Hepatocyte (in vitro differentiated cells): ENCODE measurements around the gene SUMO3. TPM values are rescaled to one million over a fixed set of nuclear protein-coding genes. Genes with fewer than 3 reads are reported as not detected.

Source experiments
- DNase-seq: peaks from one replicate; pipeline ENCODE4 v3.0.0-alpha.2; 2016; ENCODE audit warnings: low spot score
- H2AFZ ChIP-seq: fragments of 200-600 bp; sonication (generic); 2 replicates; pipeline ENCODE4 v1.6.0; 2016; ENCODE audit warnings: antibody characterized with exemption, mild to moderate bottlenecking
- H3K27ac ChIP-seq: fragments of 200-600 bp; sonication (generic); 2 replicates; pipeline ENCODE4 v1.5.1; 2016; ENCODE audit warnings: mild to moderate bottlenecking
- H3K27me3 ChIP-seq: fragments of 200-600 bp; sonication (generic); 2 replicates; pipeline ENCODE4 v1.6.1; 2016
- H3K36me3 ChIP-seq: fragments of 200-600 bp; sonication (generic); replicated peaks from 2 replicates; pipeline ENCODE4 v1.5.1; 2016; ENCODE audit warnings: low read depth; ENCODE audit not compliant: insufficient read depth
- H3K4me1 ChIP-seq: fragments of 200-600 bp; sonication (generic); 2 replicates; pipeline ENCODE4 v1.5.1; 2016; ENCODE audit warnings: mild to moderate bottlenecking, moderate library complexity; ENCODE audit not compliant: insufficient read depth
- H3K4me2 ChIP-seq: fragments of 200-600 bp; sonication (generic); 2 replicates; pipeline ENCODE4 v1.6.0; 2016
- H3K4me3 ChIP-seq: fragments of 200-600 bp; sonication (generic); 2 replicates; pipeline ENCODE4 v1.5.1; 2016; ENCODE audit warnings: mild to moderate bottlenecking
- H3K79me2 ChIP-seq: fragments of 200-600 bp; sonication (generic); 2 replicates; pipeline ENCODE4 v1.6.0; 2017; ENCODE audit warnings: mild to moderate bottlenecking
- H3K9me2 ChIP-seq: fragments of 200-600 bp; sonication (generic); replicated peaks from 2 replicates; pipeline ENCODE4 v1.6.0; 2017; ENCODE audit warnings: mild to moderate bottlenecking; ENCODE audit not compliant: insufficient read depth
- H3K9me3 ChIP-seq: fragments of 200-600 bp; sonication (generic); 2 replicates; pipeline ENCODE4 v1.5.1; 2016; ENCODE audit warnings: low read depth, mild to moderate bottlenecking
- H4K20me1 ChIP-seq: fragments of 200-600 bp; sonication (generic); 2 replicates; pipeline ENCODE4 v1.6.0; 2016; ENCODE audit warnings: mild to moderate bottlenecking; ENCODE audit not compliant: insufficient read depth, poor library complexity, severe bottlenecking
- EZH2 ChIP-seq: fragments of 200-600 bp; sonication (generic); IDR thresholded peaks from 2 replicates; pipeline ENCODE4 v1.6.1; 2016; ENCODE audit warnings: antibody characterized with exemption, mild to moderate bottlenecking, borderline replicate concordance
- EZH2phosphoT487 ChIP-seq: fragments of 200-600 bp; sonication (generic); IDR thresholded peaks from one replicate; pipeline ENCODE4 v1.6.1; 2018; ENCODE audit warnings: antibody characterized with exemption, mild to moderate bottlenecking, low read depth, moderate library complexity; ENCODE audit not compliant: unreplicated experiment, severe bottlenecking
- WGBS: methylation state at CpG from one replicate; pipeline ENCODE4 v1.1.6; 2016; ENCODE audit warnings: low lambda C conversion rate; ENCODE audit errors: missing lambda C conversion rate; 5-methylcytosine and 5-hydroxymethylcytosine counted together
- polyA plus RNA-seq: library from polyadenylated mRNA; unstranded; fragments of >200 nt; fragmentation: Nextera tagmentation; extraction: Ambion mirVana; gene quantifications from 2 replicates; pipeline ENCODE4 v1.2.1, GENCODE V29; 2016
- total RNA-seq: library from RNA; depleted of rRNA; stranded (reverse); fragments of >200 nt; gene quantifications from 2 replicates; pipeline ENCODE4 v1.2.3, GENCODE V29; 2014
- TF ChIP-seq, protein P1 (sequence below): fragments of 200-600 bp; sonication (generic); IDR thresholded peaks from 2 replicates; pipeline ENCODE4 v1.5.1; 2016; ENCODE audit warnings: antibody characterized with exemption, mild to moderate bottlenecking; ENCODE audit not compliant: poor library complexity

The SUMO3 gene
- total and polyA plus RNA-seq, 2 experiments from 2014 or later, result 68.5 to 97.0 TPM

DNA sequence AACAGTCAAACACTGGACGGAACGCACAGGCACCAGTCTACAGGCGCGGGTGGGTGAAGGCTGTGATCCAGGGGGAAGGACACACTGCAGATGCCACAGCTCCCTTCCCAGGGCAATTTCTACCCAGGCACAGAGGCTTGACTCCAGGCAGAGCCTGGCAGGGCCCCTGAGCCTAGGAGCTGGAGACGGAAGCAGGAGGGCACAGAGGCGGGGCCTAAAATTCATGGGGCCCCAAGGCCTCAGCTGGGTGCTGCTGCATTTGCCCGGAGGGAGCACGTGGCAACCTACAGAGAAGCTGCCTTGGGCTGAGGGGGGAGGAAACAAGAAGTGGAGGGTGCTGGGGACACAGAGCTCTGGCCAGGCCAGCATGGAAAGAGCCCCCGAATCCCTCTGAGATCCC lies 57.5 kb downstream of the SUMO3 start:
- H3K27me3 ChIP-seq, result no peaks in the 10 kb centered on the region
- no peaks in the 10 kb centered on the region for H3K9me2 ChIP-seq
- no peak for DNase-seq
- no peaks in the 10 kb centered on the region for H4K20me1 ChIP-seq
- H2AFZ ChIP-seq, result no peak overlapping the region
- no peaks in the 10 kb centered on the region for H3K9me3 ChIP-seq
- H3K36me3 ChIP-seq, result no peaks in the 10 kb centered on the region
- H3K27ac ChIP-seq, result no peak overlapping the region
- H3K79me2 ChIP-seq, result no peaks in the 10 kb centered on the region
- 81% methylated on average over 9 of the region's 9 CpGs for WGBS
- TF ChIP-seq, protein P1, sequence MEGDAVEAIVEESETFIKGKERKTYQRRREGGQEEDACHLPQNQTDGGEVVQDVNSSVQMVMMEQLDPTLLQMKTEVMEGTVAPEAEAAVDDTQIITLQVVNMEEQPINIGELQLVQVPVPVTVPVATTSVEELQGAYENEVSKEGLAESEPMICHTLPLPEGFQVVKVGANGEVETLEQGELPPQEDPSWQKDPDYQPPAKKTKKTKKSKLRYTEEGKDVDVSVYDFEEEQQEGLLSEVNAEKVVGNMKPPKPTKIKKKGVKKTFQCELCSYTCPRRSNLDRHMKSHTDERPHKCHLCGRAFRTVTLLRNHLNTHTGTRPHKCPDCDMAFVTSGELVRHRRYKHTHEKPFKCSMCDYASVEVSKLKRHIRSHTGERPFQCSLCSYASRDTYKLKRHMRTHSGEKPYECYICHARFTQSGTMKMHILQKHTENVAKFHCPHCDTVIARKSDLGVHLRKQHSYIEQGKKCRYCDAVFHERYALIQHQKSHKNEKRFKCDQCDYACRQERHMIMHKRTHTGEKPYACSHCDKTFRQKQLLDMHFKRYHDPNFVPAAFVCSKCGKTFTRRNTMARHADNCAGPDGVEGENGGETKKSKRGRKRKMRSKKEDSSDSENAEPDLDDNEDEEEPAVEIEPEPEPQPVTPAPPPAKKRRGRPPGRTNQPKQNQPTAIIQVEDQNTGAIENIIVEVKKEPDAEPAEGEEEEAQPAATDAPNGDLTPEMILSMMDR, result no peak
- no peak for TF ChIP-seq EZH2phosphoT487
- TF ChIP-seq EZH2, result no peak
- no peaks in the 10 kb centered on the region for H3K4me1 ChIP-seq
- H3K4me3 ChIP-seq, result no peak overlapping the region
- no peak overlapping the region for H3K4me2 ChIP-seq

DNA sequence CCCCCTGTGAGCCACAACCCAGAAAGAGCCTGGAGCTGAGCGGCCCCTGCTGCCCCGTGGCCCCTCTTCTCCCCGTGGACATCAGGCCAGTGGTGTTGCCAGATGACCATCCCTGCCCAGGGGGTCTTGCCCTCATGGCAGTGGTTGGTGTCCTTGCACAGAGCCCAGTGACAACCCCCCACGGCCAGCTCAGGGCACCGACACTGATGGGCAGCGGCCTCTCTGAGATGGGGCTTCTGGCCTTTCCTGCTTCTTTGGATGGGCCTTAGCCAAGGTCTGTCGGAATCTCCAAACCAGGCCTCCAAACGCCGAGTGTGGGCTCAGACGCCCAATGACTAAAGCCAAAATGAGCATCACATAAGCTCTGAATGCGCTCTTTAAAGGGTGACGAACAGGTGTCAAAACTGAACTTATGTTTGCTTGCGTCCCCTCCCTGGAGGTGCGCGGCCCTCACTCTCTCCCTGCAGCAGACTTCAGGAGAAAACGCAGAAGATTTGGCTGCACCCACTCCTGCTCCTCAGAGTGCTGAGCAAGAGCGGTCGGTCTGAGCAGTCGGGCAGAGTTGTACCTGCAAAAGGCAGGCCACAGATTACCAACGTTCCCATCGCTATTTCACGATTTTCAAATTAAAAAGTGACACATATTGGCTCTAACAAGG lies 58.1 kb downstream of the SUMO3 start:
- TF ChIP-seq, protein P1, result no peak
- no peak for TF ChIP-seq EZH2
- no peak for TF ChIP-seq EZH2phosphoT487
- 95% methylated on average over 21 of the region's 22 CpGs for WGBS
- Histone ChIP-seq H4K20me1 (no peaks in the 10 kb centered on the region), H3K9me3 (no peaks in the 10 kb centered on the region), H3K4me1 (no peaks in the 10 kb centered on the region), H3K27ac (no peak overlapping the region), H3K27me3 (no peaks in the 10 kb centered on the region), H3K36me3 (no peaks in the 10 kb centered on the region), H3K4me2 (no peak overlapping the region), H3K79me2 (no peaks in the 10 kb centered on the region), H2AFZ (no peak overlapping the region), H3K9me2 (no peaks in the 10 kb centered on the region), H3K4me3 (no peak overlapping the region)
- no peak for DNase-seq

DNA sequence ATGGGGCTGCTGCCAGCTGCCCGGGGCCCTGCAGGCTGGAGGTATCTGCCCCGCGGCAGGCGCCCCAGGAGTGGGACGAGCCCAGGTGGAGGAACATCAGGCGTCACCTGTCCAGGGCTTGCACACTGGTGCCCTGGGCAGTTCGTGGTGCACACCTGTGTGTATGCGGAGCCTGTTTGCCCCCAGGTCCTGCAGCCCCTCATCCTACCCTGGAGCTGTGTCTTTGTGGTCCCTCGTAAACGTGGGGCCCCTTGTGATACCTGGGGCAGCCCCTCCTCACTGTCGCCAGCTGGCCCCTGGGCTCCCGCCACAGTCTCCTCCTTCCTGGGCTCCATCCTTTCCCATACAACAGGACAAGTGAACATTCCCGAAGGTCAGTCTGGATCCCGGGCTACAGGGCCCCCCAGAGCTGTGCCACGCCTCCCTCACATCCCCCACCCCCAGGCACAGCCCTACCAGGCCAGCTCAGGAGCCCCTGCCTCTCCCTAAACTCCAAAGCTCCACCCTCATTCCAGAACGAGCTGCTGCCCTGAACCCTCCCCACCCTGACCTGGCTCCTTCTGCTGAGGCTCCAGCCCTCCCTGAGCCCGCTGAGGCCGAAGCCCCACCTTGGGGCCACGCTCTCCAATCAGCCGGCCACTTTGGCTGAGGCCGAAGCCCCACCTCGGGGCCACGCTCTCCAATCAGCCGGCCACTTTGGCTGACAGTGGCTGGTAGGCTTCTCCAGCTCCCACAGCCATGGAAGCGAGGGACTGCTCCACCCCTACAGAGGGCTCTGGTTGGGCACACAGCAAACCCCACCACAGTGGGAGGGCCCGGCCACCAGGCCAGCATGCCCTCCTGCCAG lies 58.9 kb downstream of the SUMO3 start:
- no peak for TF ChIP-seq EZH2
- no peak for TF ChIP-seq EZH2phosphoT487
- TF ChIP-seq, protein P1, result no peak
- H3K27ac ChIP-seq, result no peak overlapping the region
- no peak for DNase-seq
- no peaks in the 10 kb centered on the region for H3K9me2 ChIP-seq
- H3K9me3 ChIP-seq, result no peaks in the 10 kb centered on the region
- H3K4me1 ChIP-seq, result no peaks in the 10 kb centered on the region
- H2AFZ ChIP-seq, result no peak overlapping the region
- H3K4me3 ChIP-seq, result no peak overlapping the region
- 86% methylated on average over 21 of the region's 26 CpGs for WGBS
- H3K27me3 ChIP-seq, result no peaks in the 10 kb centered on the region
- no peaks in the 10 kb centered on the region for H3K36me3 ChIP-seq
- no peaks in the 10 kb centered on the region for H4K20me1 ChIP-seq
- no peaks in the 10 kb centered on the region for H3K79me2 ChIP-seq
- H3K4me2 ChIP-seq, result no peak overlapping the region
